ENCODE results near the gene INTS11. TPM values are rescaled to one million over a fixed set of nuclear protein-coding genes. Genes with fewer than 3 reads are reported as not detected.

The INTS11 gene
- total RNA-seq, 1 experiment from 2014 or later, result 139 TPM

DNA sequence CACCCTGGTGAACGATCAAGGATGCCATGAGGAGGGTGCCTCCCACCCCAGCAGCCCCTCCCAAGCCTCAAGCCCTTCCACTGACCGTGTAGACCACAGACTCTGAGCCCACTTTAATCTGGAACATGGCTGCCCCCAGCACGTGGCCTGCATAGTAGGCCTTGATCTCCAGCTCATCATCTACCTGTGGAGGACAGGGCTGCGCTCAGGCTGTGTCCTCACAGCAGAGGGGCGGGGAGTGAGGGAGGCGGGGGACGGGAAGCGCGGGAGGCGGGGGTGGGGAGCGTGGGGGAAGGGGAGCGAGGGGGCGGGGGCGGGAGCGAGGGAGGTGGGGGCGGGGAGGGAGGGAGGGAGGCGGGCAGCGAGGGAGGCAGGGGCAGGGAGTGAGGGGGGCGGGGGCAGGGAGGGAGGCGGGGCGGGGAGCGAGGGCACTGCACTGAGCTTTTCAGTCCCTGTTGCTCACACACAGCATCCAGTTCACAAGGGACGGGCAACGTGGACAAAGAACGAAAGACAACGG is 9.0 kb downstream of the INTS11 start:
- no peaks in the 10 kb centered on the region for H3K9me3 Mint-ChIP-seq
- Histone ChIP-seq H3K23ac (ENCODE audit: insufficient read length, low read depth, low read length) (no peak overlapping the region), H3K56ac (ENCODE audit: insufficient read length, low read depth, low read length) (no peak overlapping the region), H3K9ac (ENCODE audit: extremely low read depth, insufficient read length, low read length) (no peak overlapping the region), H3K9me3 (ENCODE audit: control insufficient read depth, low read depth, low read length) (no peaks in the 10 kb centered on the region), H3K79me2 (ENCODE audit: insufficient read depth, low read length) (peaks cover 2% of the 10 kb centered on the region; the same call in 1 of the 2 replicates), H2BK5ac (ENCODE audit: insufficient read length, low read length) (no peak overlapping the region), H2BK20ac (ENCODE audit: low read depth, low read length, poor library complexity, severe bottlenecking) (no peak overlapping the region), H3K14ac (ENCODE audit: insufficient read depth, low read length) (no peak overlapping the region; the same call in 1 of the 2 replicates), H2BK15ac (ENCODE audit: low read depth, low read length) (no peak overlapping the region), H3K27ac (ENCODE audit: insufficient read length, low read depth, low read length) (no peak overlapping the region), H3K4ac (ENCODE audit: low read depth, low read length) (no peak overlapping the region; the same call in 1 of the 2 replicates), H3K23me2 (ENCODE audit: insufficient read length, low read depth, low read length, poor library complexity, severe bottlenecking) (no peaks in the 10 kb centered on the region), H4K91ac (ENCODE audit: insufficient read length, low read depth, low read length) (no peak overlapping the region), H3T11ph (ENCODE audit: low read length) (no peak overlapping the region), H3K18ac (ENCODE audit: insufficient read length, low read depth, low read length) (peak overlapping the region; percentile 67), H2BK120ac (ENCODE audit: low read depth, low read length, poor library complexity, severe bottlenecking) (no peak overlapping the region), H2AFZ (ENCODE audit: low read length) (no peak overlapping the region), H2AK5ac (ENCODE audit: insufficient read length, low read length) (no peak overlapping the region), H3K27me3 (ENCODE audit: insufficient read depth, low read length) (no peaks in the 10 kb centered on the region), H3K4me2 (ENCODE audit: insufficient read depth, insufficient read length, low read length) (no peak overlapping the region), H3K4me1 (ENCODE audit: insufficient read depth, low read length) (no peaks in the 10 kb centered on the region; the same call in 1 of the 2 replicates), H3K79me1 (ENCODE audit: insufficient read depth, low read depth, low read length, poor library complexity, severe bottlenecking) (peaks cover 2% of the 10 kb centered on the region), H4K20me1 (ENCODE audit: control insufficient read depth, insufficient read depth, insufficient read length) (no peaks in the 10 kb centered on the region), H2BK12ac (ENCODE audit: insufficient read length, low read depth, low read length) (no peak overlapping the region), H4K8ac (replicated peaks; ENCODE audit: insufficient read length, low read depth, low read length) (no peak overlapping the region), H4K5ac (ENCODE audit: insufficient read length, low read depth, low read length) (no peak overlapping the region)
- H3K27me3 Mint-ChIP-seq (ENCODE audit: low read depth), result no peaks in the 10 kb centered on the region
- peaks cover 18 to 70% (median 66%) of the 10 kb centered on the region in 3 experiments for H3K36me3 Mint-ChIP-seq (ENCODE audit: insufficient read depth in 1 of 3, low read depth in 3 of 3)
- peak overlapping the region; percentile 83 to 95 (median 93); a peak in 5 of 7 replicates for H3K27ac Mint-ChIP-seq
- no peak for TF ChIP-seq CTCF (conservative IDR thresholded peaks at IDR 0.05)
- peak overlapping the region; percentile 22 to 23; a peak in 1 of 5 replicates for H3K4me3 Mint-ChIP-seq
- H3K4me1 Mint-ChIP-seq, result peaks cover 8 to 16% of the 10 kb centered on the region in 2 experiments
- DNase-seq, result peak; percentile 75
- WGBS (ENCODE audit: extremely low coverage, insufficient read length, low lambda C conversion rate), result no CpG with 5 or more reads among the region's 26 CpGs
